ENCODE measurements around the gene INPPL1.

- TF ChIP-seq ZNF572 (CRISPR knock-in tag; IDR thresholded peaks at IDR 0.05) = no peak
- TF ChIP-seq CTCF (CRISPR knock-in tag; IDR thresholded peaks at IDR 0.05) = no peak
- TF ChIP-seq RXRA (CRISPR knock-in tag; IDR thresholded peaks at IDR 0.05) = no peak
- TF ChIP-seq TGIF2 (CRISPR knock-in tag; IDR thresholded peaks at IDR 0.05) = no peak
- no peak for TF ChIP-seq TAF1 (CRISPR knock-in tag; IDR thresholded peaks at IDR 0.05)
- TF ChIP-seq ZNF280D (CRISPR knock-in tag; IDR thresholded peaks at IDR 0.05) = no peak
- TF ChIP-seq ISL2 (CRISPR knock-in tag; IDR thresholded peaks at IDR 0.05) = no peak
- no peak for TF ChIP-seq ZNF850 (CRISPR knock-in tag; conservative IDR thresholded peaks at IDR 0.05)
- TF ChIP-seq ZGPAT (CRISPR knock-in tag; IDR thresholded peaks at IDR 0.05) = no peak
- no peak for TF ChIP-seq MAFK (conservative IDR thresholded peaks at IDR 0.05 in 1 of 2, IDR thresholded peaks at IDR 0.05 in 1 of 2; ENCODE audit: low read length in 2 of 2)
- no peak for TF ChIP-seq MXD3 (CRISPR knock-in tag; IDR thresholded peaks at IDR 0.05)
- TF ChIP-seq SIN3A (IDR thresholded peaks at IDR 0.05; ENCODE audit: borderline replicate concordance, low read depth, low read length) = no peak
- no peak for TF ChIP-seq ZNF780A (CRISPR knock-in tag; IDR thresholded peaks at IDR 0.05)
These were observed 34.9 kb downstream of the INPPL1 start for GRCh38 chr11:72259490-72259889.
